Measurements from ENCODE around the gene SMAD2. TPM values are rescaled to one million over a fixed set of nuclear protein-coding genes. Genes with fewer than 3 reads are reported as not detected.

The SMAD2 gene
- total RNA-seq, 1 donor from 2014 or later = 97.3 TPM

- DNase-seq (no peak), ATAC-seq (ENCODE audit: low read depth) (no peak)
- CTCF ChIA-PET = no interaction called here
- POLR2A ChIA-PET = no interaction called here
- intact Hi-C loops (cut with micrococcal nuclease) = no loop called here
- TF ChIP-seq, protein P1, sequence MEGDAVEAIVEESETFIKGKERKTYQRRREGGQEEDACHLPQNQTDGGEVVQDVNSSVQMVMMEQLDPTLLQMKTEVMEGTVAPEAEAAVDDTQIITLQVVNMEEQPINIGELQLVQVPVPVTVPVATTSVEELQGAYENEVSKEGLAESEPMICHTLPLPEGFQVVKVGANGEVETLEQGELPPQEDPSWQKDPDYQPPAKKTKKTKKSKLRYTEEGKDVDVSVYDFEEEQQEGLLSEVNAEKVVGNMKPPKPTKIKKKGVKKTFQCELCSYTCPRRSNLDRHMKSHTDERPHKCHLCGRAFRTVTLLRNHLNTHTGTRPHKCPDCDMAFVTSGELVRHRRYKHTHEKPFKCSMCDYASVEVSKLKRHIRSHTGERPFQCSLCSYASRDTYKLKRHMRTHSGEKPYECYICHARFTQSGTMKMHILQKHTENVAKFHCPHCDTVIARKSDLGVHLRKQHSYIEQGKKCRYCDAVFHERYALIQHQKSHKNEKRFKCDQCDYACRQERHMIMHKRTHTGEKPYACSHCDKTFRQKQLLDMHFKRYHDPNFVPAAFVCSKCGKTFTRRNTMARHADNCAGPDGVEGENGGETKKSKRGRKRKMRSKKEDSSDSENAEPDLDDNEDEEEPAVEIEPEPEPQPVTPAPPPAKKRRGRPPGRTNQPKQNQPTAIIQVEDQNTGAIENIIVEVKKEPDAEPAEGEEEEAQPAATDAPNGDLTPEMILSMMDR (IDR thresholded peaks at IDR 0.05) = no peak
- H3K4me1 Mint-ChIP-seq = no peaks in the 10 kb centered on the region
- no peak overlapping the region for H3K4me3 Mint-ChIP-seq
- no peaks in the 10 kb centered on the region for H3K36me3 Mint-ChIP-seq (ENCODE audit: low read depth)
- H3K27ac Mint-ChIP-seq = no peak overlapping the region
- no peaks in the 10 kb centered on the region for H3K9me3 Mint-ChIP-seq
- H3K27me3 Mint-ChIP-seq = peaks cover 19% of the 10 kb centered on the region
Measured at GRCh38 chr18:47800248-47800647, 130.2 kb downstream of the SMAD2 start.

DNA sequence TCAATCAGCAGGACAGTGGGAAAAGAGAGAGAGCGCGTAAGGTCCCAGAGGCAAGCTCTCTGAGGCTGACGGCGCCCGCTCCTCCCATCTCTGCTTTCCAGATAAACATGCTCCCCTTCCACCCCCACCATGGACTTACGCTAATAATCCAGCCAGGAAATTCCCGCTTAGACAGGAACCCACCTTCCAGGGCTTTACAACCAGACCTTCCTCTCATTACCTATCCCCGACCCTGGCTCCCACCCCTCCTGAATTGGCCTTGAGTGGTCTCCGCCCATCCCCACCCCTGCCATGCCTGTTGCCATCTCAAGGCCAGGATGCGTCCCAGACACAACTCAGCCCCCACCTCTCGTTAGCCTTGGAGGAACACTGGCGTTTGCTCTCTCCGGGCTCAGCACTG, 131.1 kb downstream of the SMAD2 start:
- intact Hi-C loops (cut with micrococcal nuclease) = no loop called here
- H3K27me3 Mint-ChIP-seq = peaks cover 16% of the 10 kb centered on the region
- no peak overlapping the region for H3K4me3 Mint-ChIP-seq
- ChIA-PET POLR2A (no interaction called here), CTCF (no interaction called here)
- no peak overlapping the region for H3K27ac Mint-ChIP-seq
- H3K9me3 Mint-ChIP-seq = no peaks in the 10 kb centered on the region
- no peaks in the 10 kb centered on the region for H3K4me1 Mint-ChIP-seq
- H3K36me3 Mint-ChIP-seq (ENCODE audit: low read depth) = no peaks in the 10 kb centered on the region
- TF ChIP-seq, protein P1 (IDR thresholded peaks at IDR 0.05) = no peak
- no peak for ATAC-seq (ENCODE audit: low read depth)
- no peak for DNase-seq

GRCh38 chr18:47798366-47798765, 132.1 kb downstream of the SMAD2 start:
- H3K4me3 Mint-ChIP-seq = no peak overlapping the region
- H3K27ac Mint-ChIP-seq = no peak overlapping the region
- DNase-seq = no peak
- intact Hi-C loops (cut with micrococcal nuclease) = no loop called here
- no peaks in the 10 kb centered on the region for H3K36me3 Mint-ChIP-seq (ENCODE audit: low read depth)
- no peaks in the 10 kb centered on the region for H3K4me1 Mint-ChIP-seq
- peaks cover 21% of the 10 kb centered on the region for H3K27me3 Mint-ChIP-seq
- TF ChIP-seq, protein P1 (IDR thresholded peaks at IDR 0.05) = no peak
- H3K9me3 Mint-ChIP-seq = no peaks in the 10 kb centered on the region
- ATAC-seq (ENCODE audit: low read depth) = no peak
- POLR2A ChIA-PET = no interaction called here
- CTCF ChIA-PET = no interaction called here

GRCh38 chr18:47797126-47797525, 133.3 kb downstream of the SMAD2 start:
- DNase-seq (no peak), ATAC-seq (ENCODE audit: low read depth) (no peak)
- intact Hi-C loops (cut with micrococcal nuclease) = no loop called here
- ChIA-PET CTCF (no interaction called here), POLR2A (no interaction called here)
- H3K27me3 Mint-ChIP-seq = peaks cover 21% of the 10 kb centered on the region
- TF ChIP-seq, protein P1 (IDR thresholded peaks at IDR 0.05) = no peak
- H3K9me3 Mint-ChIP-seq = no peaks in the 10 kb centered on the region
- H3K4me3 Mint-ChIP-seq = no peak overlapping the region
- H3K4me1 Mint-ChIP-seq = no peaks in the 10 kb centered on the region
- H3K36me3 Mint-ChIP-seq (ENCODE audit: low read depth) = no peaks in the 10 kb centered on the region
- H3K27ac Mint-ChIP-seq = no peak overlapping the region

- no peaks in the 10 kb centered on the region for H3K4me1 Mint-ChIP-seq
- CTCF ChIA-PET = no interaction called here
- intact Hi-C loops (cut with micrococcal nuclease) = no loop called here
- TF ChIP-seq, protein P1 (IDR thresholded peaks at IDR 0.05) = no peak
- H3K9me3 Mint-ChIP-seq = no peaks in the 10 kb centered on the region
- H3K4me3 Mint-ChIP-seq = no peak overlapping the region
- no peak for ATAC-seq (ENCODE audit: low read depth)
- no peak overlapping the region for H3K27ac Mint-ChIP-seq
- no peak for DNase-seq
- H3K36me3 Mint-ChIP-seq (ENCODE audit: low read depth) = no peaks in the 10 kb centered on the region
- POLR2A ChIA-PET = no interaction called here
- peaks cover 27% of the 10 kb centered on the region for H3K27me3 Mint-ChIP-seq
Measured at GRCh38 chr18:47795434-47795814, 135.0 kb downstream of the SMAD2 start.

Data from activated B cell treated with CpG ODN at 0.5 μM for 24 hours (primary cell).